SU-DHL-6 (cell line): ENCODE data around the gene SELPLG.

ENCODE experiments used
- CTCF ChIP-seq: fragments of 200-600 bp; sonication (generic); IDR thresholded peaks from one replicate; pipeline ENCODE4 v1.5.1; 2017; ENCODE audit warnings: antibody characterized with exemption, mild to moderate bottlenecking, low read length, moderate library complexity; ENCODE audit not compliant: insufficient read depth, poor library complexity, severe bottlenecking
- EZH2phosphoT487 ChIP-seq: fragments of 200-600 bp; sonication (generic), shearing (Covaris generic); conservative IDR thresholded peaks from 2 replicates; pipeline ENCODE4 v1.6.1; 2018; ENCODE audit warnings: mild to moderate bottlenecking, antibody characterized with exemption, low read length, moderate library complexity, mixed read lengths

GRCh38 chr12:108602209-108602705 is 31.4 kb downstream of the SELPLG start:
- TF ChIP-seq CTCF, result no peak
- no peak for TF ChIP-seq EZH2phosphoT487
